GM12878 (cell line): Measurements from ENCODE around the gene HIRIP3. TPM values are rescaled to one million over a fixed set of nuclear protein-coding genes. Genes with fewer than 3 reads are reported as not detected.

Experiments used
- NKRF ChIP-seq: fragments of 450-650 bp; conservative IDR thresholded peaks from 2 replicates; pipeline ENCODE4 v1.6.1; 2017; ENCODE audit warnings: mild to moderate bottlenecking, moderate library complexity
- RAD21 ChIP-seq: IDR thresholded peaks from 2 replicates; pipeline ENCODE4 v1.6.1; 2011; ENCODE audit warnings: mild to moderate bottlenecking, low read depth, low read length, moderate library complexity; ENCODE audit not compliant: insufficient read depth
- TCF12 ChIP-seq: IDR thresholded peaks from 2 replicates; pipeline ENCODE4 v1.6.1; 2011; ENCODE audit warnings: low read depth, mild to moderate bottlenecking, low read length
- USF2 ChIP-seq: IDR thresholded peaks from 2 replicates; pipeline ENCODE4 v1.6.1; 2011; ENCODE audit warnings: low read depth, low read length, improper control_type of control experiment, borderline replicate concordance
- YY1 ChIP-seq: IDR thresholded peaks from 2 replicates; pipeline ENCODE4 v1.6.1; 2011; ENCODE audit warnings: low read depth, mild to moderate bottlenecking, low read length
- ZNF274 ChIP-seq: IDR thresholded peaks from one replicate; pipeline ENCODE4 v1.8.0; 2011; ENCODE audit not compliant: insufficient read length, insufficient read depth
- polyA plus RNA-seq, 11 experiments: library from polyadenylated mRNA; depleted of rRNA in 4 of 11; unstranded in 6 of 11; stranded (reverse) in 5 of 11; fragments of >200 nt; fragmentation: Nextera tagmentation in 4 of 11; fragmentation: Illumina TruSeq in 1 of 11; extraction: Ambion mirVana in 4 of 11; extraction: Trizol in 1 of 11; gene quantifications; 1 replicate in 1 of 11; 2 replicates in 10 of 11; pipeline versions ENCODE4 v1.2.1 to v1.2.3, GENCODE V29; 2011 to 2016; ENCODE audit warnings: inconsistent platforms in 2 of 11, missing spikeins in 2 of 11, low read depth in 1 of 11
- total RNA-seq, 4 experiments: library from RNA; depleted of rRNA in 3 of 4; stranded (reverse); fragments of >200 nt in 3 of 4; fragmentation: Illumina TruSeq in 1 of 4; extraction: Trizol in 1 of 4; gene quantifications; 2 replicates each; pipeline versions ENCODE4 v1.2.1 to v1.2.3, GENCODE V29; 2013 to 2021
- TF ChIP-seq, protein P1 (sequence below): fragments of 450-650 bp; IDR thresholded peaks from 2 replicates; pipeline ENCODE4 v1.6.1; 2017; ENCODE audit warnings: low read depth, mild to moderate bottlenecking, moderate library complexity
- TF ChIP-seq, protein P2 (sequence below), 3 experiments: IDR thresholded peaks in 2 of 3; conservative IDR thresholded peaks in 1 of 3; 2 replicates each; pipeline ENCODE4 v1.5.1; 2011; ENCODE audit warnings: low read depth in 3 of 3, low read length in 3 of 3, mild to moderate bottlenecking in 3 of 3, control low read depth in 2 of 3, moderate library complexity in 2 of 3, inconsistent platforms in 1 of 3, mixed read lengths in 1 of 3; ENCODE audit not compliant: control insufficient read depth in 2 of 3, insufficient read depth in 1 of 3; ENCODE audit errors: extremely low read depth in 1 of 3

HIRIP3 gene
- total and polyA plus RNA-seq, 10 of the 15 experiments (the other 5 are each of a cell fraction or from before 2014, with no cell fraction given), result 4.1 to 43.5 (median 23.9) TPM

GRCh38 chr16:30032083-30032819 is 36.8 kb upstream of the HIRIP3 start (continued):
- TF ChIP-seq, protein P1, sequence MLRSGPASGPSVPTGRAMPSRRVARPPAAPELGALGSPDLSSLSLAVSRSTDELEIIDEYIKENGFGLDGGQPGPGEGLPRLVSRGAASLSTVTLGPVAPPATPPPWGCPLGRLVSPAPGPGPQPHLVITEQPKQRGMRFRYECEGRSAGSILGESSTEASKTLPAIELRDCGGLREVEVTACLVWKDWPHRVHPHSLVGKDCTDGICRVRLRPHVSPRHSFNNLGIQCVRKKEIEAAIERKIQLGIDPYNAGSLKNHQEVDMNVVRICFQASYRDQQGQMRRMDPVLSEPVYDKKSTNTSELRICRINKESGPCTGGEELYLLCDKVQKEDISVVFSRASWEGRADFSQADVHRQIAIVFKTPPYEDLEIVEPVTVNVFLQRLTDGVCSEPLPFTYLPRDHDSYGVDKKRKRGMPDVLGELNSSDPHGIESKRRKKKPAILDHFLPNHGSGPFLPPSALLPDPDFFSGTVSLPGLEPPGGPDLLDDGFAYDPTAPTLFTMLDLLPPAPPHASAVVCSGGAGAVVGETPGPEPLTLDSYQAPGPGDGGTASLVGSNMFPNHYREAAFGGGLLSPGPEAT, result no peak
- TF ChIP-seq USF2 (no peak), TCF12 (no peak), RAD21 (peak; percentile 88), ZNF274 (no peak), NKRF (no peak), YY1 (peak; percentile 42; the same call in 1 of the 2 replicates)
- TF ChIP-seq, protein P2, sequence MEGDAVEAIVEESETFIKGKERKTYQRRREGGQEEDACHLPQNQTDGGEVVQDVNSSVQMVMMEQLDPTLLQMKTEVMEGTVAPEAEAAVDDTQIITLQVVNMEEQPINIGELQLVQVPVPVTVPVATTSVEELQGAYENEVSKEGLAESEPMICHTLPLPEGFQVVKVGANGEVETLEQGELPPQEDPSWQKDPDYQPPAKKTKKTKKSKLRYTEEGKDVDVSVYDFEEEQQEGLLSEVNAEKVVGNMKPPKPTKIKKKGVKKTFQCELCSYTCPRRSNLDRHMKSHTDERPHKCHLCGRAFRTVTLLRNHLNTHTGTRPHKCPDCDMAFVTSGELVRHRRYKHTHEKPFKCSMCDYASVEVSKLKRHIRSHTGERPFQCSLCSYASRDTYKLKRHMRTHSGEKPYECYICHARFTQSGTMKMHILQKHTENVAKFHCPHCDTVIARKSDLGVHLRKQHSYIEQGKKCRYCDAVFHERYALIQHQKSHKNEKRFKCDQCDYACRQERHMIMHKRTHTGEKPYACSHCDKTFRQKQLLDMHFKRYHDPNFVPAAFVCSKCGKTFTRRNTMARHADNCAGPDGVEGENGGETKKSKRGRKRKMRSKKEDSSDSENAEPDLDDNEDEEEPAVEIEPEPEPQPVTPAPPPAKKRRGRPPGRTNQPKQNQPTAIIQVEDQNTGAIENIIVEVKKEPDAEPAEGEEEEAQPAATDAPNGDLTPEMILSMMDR (IDR thresholded peaks at IDR 0.05 in 2 of 3, conservative IDR thresholded peaks at IDR 0.05 in 1 of 3; ENCODE audit: control insufficient read depth in 2 of 3, extremely low read depth in 1 of 3, insufficient read depth in 1 of 3, low read depth in 3 of 3, low read length in 3 of 3), result peak; percentile 79 to 85 (median 84)
